Gastrocnemius medialis (tissue), 4 donors: ENCODE results near the gene CALR. TPM values are rescaled to one million over a fixed set of nuclear protein-coding genes. Genes with fewer than 3 reads are reported as not detected.
"Not testable (repeated sequence)": the region's sequence is repeated elsewhere in the genome, so short reads cannot be mapped to it uniquely, and the experiment has no call there.

Source experiments
- ATAC-seq, 2 donors: fragments of 150-250 bp; one replicate each; pipeline ENCODE4 v1.9.1; 2016
- DNase-seq, 2 donors: peaks; one replicate each; pipeline ENCODE4 v3.0.0-alpha.2; 2019
- H3K27ac ChIP-seq, 4 donors: fragments of 200-600 bp; sonication (generic); 1 replicate in 1 of 4; 2 replicates in 3 of 4; pipeline ENCODE4 v1.5.1; 2016 to 2018; ENCODE audit warnings: mild to moderate bottlenecking in 2 of 4, moderate library complexity in 1 of 4
- H3K27me3 ChIP-seq, 3 donors: fragments of 200-600 bp; sonication (generic) in 2 of 3; 1 replicate in 1 of 3; 2 replicates in 2 of 3; pipeline versions ENCODE4 v1.5.1 to v1.6.0; 2016 to 2019; ENCODE audit warnings: mild to moderate bottlenecking in 1 of 3, moderate library complexity in 1 of 3
- H3K36me3 ChIP-seq, 2 donors: fragments of 200-600 bp; sonication (generic) in 1 of 2; one replicate each; pipeline ENCODE4 v1.5.1; 2017 to 2018
- H3K4me1 ChIP-seq, 2 donors: fragments of 200-600 bp; sonication (generic) in 1 of 2; one replicate each; pipeline ENCODE4 v1.5.1; 2016 to 2017; ENCODE audit warnings: mild to moderate bottlenecking in 2 of 2
- H3K4me3 ChIP-seq, 4 donors: fragments of 200-600 bp; sonication (generic) in 3 of 4; 1 replicate in 1 of 4; 2 replicates in 3 of 4; pipeline ENCODE4 v1.5.1; 2016 to 2019; ENCODE audit warnings: mild to moderate bottlenecking in 2 of 4
- H3K9me3 ChIP-seq, 3 donors: fragments of 200-600 bp; sonication (generic) in 2 of 3; 1 replicate in 1 of 3; 2 replicates in 2 of 3; pipeline ENCODE4 v1.5.1; 2016 to 2019
- POLR2A ChIP-seq, 2 donors: fragments of 450-650 bp; IDR thresholded peaks; one replicate each; pipeline ENCODE4 v1.6.1; 2017; ENCODE audit warnings: antibody characterized with exemption in 2 of 2, mild to moderate bottlenecking in 2 of 2, moderate library complexity in 2 of 2
- in situ Hi-C, 4 donors: fragments of 200-750 bp; cut with MboI; loops; one replicate each; pipeline versions ENCODE4 v1.15.0 to v1.8.0; 2017; ENCODE audit warnings: low sequenced_read_pairs in 4 of 4
- intact Hi-C: fragments of 100-400 bp; cut with DNase I; formaldehyde crosslinking; loops from one replicate; pipeline ENCODE4 v1.15.1; 2023; ENCODE audit warnings: low total_unique reads
- total RNA-seq, 4 donors: library from RNA; depleted of rRNA; stranded (reverse); fragments of >200 nt; gene quantifications; one replicate each; pipeline versions ENCODE4 v1.1.0 to v1.2.3, GENCODE V29; 2016
- TF ChIP-seq, protein P1 (sequence below), 5 experiments: fragments of 450-650 bp in 3 of 5; fragments of 200-600 bp in 2 of 5; sonication (generic) in 2 of 5; IDR thresholded peaks in 4 of 5; conservative IDR thresholded peaks in 1 of 5; 1 replicate in 4 of 5; 2 replicates in 1 of 5; pipeline ENCODE4 v1.5.1; 2016 to 2019; ENCODE audit warnings: antibody characterized with exemption in 5 of 5, mild to moderate bottlenecking in 3 of 5, moderate library complexity in 3 of 5

The CALR gene
- total RNA-seq, 4 donors from 2014 or later: 110 to 195 (median 135) TPM

DNA sequence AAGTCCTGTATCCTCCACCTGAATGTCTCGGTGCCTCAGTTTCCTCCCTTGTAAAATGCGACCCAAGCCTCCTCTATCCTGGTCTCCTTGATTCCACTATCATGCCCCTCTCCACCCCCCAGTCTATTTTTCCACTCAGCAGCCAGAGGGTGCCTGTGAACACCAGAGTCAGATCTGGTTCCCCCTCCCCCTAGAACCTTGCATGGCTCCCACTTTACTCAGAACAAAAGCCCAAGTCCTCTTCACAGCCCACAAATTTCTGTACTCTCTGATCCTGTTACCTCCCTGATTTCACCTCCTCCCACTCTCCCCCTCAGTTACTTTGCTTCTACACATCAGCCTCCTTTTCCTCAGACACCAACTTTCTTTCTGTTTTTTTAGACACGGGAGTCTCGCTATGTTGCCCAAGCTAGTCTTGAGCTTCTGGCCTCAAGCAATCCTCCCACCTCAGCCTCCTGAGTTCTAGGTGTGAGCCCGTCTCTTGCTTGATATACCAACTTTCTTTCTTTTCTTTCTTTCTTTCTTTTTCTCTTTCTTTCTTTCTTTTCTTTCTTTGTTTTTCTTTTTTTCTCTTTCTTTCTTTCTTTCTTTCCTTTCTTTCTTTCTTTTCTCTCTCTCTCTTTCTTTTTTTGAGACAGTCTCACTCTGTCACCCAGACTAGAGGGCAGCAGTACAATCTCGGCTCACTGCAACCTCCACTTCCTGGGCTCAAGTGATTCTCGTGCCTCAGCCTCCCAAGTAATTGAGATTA, 31.8 kb downstream of the CALR start:
- no peak overlapping the region for H3K4me3 ChIP-seq
- in situ Hi-C loops: loop anchor here in 3 of 4 donors (10.0 to 25.0 kb wide), 2 partner anchors 292 to 295 kb away; no protein-coding TSS in a partner anchor

DNA sequence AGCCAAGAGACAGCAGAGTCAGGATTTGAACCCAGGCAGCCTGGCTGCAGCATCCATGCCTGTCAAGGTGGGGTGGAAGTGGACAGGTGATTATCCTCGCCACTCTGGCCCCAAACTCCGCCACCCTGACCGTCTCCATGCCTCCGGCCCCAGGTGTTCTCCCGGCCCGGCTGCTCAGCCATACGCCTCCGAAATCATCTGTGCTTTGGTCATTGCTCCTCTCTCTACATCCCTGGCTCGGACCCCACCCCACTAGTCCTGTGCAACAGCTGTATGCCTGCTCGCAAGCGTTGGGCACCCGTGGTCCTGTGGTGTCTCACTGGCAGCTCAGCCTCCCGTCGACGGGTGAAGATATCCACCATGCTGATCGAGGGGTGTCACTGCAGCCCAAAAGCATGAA, 34.8 kb downstream of the CALR start:
- peaks cover 0 to 4% of the 10 kb centered on the region in 2 donors for H3K4me1 ChIP-seq
- DNase-seq: no peak
- no peak for ATAC-seq
- TF ChIP-seq POLR2A (IDR thresholded peaks at IDR 0.05): no peak
- TF ChIP-seq, protein P1, sequence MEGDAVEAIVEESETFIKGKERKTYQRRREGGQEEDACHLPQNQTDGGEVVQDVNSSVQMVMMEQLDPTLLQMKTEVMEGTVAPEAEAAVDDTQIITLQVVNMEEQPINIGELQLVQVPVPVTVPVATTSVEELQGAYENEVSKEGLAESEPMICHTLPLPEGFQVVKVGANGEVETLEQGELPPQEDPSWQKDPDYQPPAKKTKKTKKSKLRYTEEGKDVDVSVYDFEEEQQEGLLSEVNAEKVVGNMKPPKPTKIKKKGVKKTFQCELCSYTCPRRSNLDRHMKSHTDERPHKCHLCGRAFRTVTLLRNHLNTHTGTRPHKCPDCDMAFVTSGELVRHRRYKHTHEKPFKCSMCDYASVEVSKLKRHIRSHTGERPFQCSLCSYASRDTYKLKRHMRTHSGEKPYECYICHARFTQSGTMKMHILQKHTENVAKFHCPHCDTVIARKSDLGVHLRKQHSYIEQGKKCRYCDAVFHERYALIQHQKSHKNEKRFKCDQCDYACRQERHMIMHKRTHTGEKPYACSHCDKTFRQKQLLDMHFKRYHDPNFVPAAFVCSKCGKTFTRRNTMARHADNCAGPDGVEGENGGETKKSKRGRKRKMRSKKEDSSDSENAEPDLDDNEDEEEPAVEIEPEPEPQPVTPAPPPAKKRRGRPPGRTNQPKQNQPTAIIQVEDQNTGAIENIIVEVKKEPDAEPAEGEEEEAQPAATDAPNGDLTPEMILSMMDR (IDR thresholded peaks at IDR 0.05 in 4 of 5, conservative IDR thresholded peaks at IDR 0.05 in 1 of 5): no peak
- no peaks in the 10 kb centered on the region for H3K9me3 ChIP-seq
- in situ Hi-C loops (loop anchor here in 3 of 4 donors (10.0 to 25.0 kb wide), 2 partner anchors 289 to 292 kb away; no protein-coding TSS in a partner anchor), intact Hi-C loops (no loop called here)
- no peaks in the 10 kb centered on the region for H3K27me3 ChIP-seq
- no peaks in the 10 kb centered on the region for H3K36me3 ChIP-seq
- H3K4me3 ChIP-seq: no peak overlapping the region
- no peak overlapping the region for H3K27ac ChIP-seq

More for the DNA sequence above, 31.8 kb downstream of the CALR start:
- Histone ChIP-seq H3K9me3 (no peaks in the 10 kb centered on the region), H3K4me1 (peaks cover 0 to 9% of the 10 kb centered on the region in 2 donors), H3K27ac (no peak overlapping the region), H3K27me3 (no peaks in the 10 kb centered on the region), H3K36me3 (no peaks in the 10 kb centered on the region)
- ATAC-seq (no peak), DNase-seq (no peak)
- intact Hi-C loops: no loop called here
- TF ChIP-seq, protein P1 (IDR thresholded peaks at IDR 0.05 in 4 of 5, conservative IDR thresholded peaks at IDR 0.05 in 1 of 5): no peak
- no peak for TF ChIP-seq POLR2A (IDR thresholded peaks at IDR 0.05)

DNA sequence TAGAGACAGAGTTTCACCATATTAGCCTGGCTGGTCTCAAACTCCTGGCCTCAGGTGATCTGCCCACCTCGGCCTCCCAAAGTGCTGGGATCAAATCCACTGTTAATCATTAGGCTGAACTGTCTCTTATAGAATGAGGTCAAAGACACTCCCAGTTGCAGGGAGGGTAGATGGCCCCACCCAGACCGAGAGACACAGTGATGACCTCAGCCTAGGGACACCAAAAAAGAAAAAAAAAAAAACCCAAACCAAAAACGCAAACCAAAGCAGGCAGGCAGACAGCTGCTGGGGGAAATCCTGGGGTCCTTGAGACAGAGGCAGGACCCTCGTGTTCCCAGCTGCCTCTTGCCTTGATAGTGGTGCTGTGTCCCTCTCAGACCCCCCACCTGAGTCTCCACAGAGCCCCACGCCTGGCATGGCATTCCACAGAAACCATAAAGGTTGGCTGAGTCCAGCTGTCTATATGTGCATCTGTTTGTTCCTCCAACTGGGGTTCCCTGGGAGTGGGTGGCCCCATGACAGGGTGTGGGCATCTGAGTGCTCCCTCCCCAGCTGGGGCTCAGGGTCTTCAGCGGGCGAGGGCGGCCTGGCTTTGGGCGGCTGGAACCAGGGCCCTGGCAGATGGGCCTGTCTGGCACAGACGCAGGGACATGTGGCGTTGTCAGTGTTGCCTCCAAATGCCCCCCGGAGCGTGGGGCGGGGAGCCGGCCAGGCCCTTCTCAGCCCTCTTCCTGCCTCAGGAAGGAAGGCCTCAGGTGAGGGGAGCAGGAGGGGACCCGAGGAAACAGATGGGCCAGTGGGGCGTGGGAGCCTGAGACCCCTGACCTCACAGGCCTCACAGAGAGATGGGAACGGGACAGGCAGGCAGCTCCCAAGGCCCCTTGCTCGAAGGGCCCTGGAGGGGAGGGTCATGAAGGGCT, 36.2 kb downstream of the CALR start:
- TF ChIP-seq, protein P1 (IDR thresholded peaks at IDR 0.05 in 4 of 5, conservative IDR thresholded peaks at IDR 0.05 in 1 of 5): no peak
- TF ChIP-seq POLR2A (IDR thresholded peaks at IDR 0.05): no peak
- H3K4me3 ChIP-seq: no peak overlapping the region
- no peaks in the 10 kb centered on the region for H3K9me3 ChIP-seq
- no peaks in the 10 kb centered on the region for H3K27me3 ChIP-seq
- ATAC-seq (no peak), DNase-seq (no peak)
- H3K36me3 ChIP-seq: no peaks in the 10 kb centered on the region
- peaks cover 0 to 4% of the 10 kb centered on the region in 2 donors for H3K4me1 ChIP-seq
- intact Hi-C loops: no loop called here
- H3K27ac ChIP-seq: no peak overlapping the region
- in situ Hi-C loops: loop anchor here (5.0 to 25.0 kb wide), 4 partner anchors 118 to 290 kb away; no protein-coding TSS in a partner anchor

DNA sequence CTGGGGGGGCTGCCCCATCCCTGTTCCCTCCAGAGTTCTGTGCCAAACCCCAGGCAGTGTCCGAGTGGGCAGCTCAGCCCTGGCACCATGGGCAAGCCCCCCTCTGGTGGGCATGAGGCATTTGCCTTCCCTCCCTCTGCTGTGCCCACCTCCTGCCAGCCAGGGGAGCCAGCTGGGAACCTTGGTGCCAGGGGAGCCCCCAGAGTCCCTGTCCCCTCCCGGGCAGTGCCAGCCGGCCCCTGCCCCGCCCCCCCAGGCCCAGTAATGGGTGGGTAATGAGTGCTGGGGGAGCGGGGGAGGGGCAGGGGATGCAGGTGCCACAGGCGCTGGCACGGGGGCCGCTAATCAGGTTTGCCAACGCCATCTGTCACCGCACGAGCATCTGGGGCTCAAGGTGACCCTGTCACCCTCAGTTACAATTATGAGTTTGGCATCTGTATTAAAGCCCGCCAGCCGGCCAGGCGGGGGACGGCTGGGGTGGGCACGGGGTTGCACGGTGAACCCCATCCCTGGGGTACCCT, 36.9 kb downstream of the CALR start:
- Histone ChIP-seq H3K27me3 (no peaks in the 10 kb centered on the region), H3K4me1 (no peaks in the 10 kb centered on the region), H3K4me3 (no peak overlapping the region), H3K9me3 (no peaks in the 10 kb centered on the region), H3K36me3 (no peaks in the 10 kb centered on the region), H3K27ac (no peak overlapping the region)
- ATAC-seq (no peak), DNase-seq (no peak)
- intact Hi-C loops: no loop called here
- in situ Hi-C loops: loop anchor here in 3 of 4 donors (5.0 to 10.0 kb wide), 3 partner anchors 117 to 290 kb away; no protein-coding TSS in a partner anchor
- TF ChIP-seq POLR2A (IDR thresholded peaks at IDR 0.05): no peak

DNA sequence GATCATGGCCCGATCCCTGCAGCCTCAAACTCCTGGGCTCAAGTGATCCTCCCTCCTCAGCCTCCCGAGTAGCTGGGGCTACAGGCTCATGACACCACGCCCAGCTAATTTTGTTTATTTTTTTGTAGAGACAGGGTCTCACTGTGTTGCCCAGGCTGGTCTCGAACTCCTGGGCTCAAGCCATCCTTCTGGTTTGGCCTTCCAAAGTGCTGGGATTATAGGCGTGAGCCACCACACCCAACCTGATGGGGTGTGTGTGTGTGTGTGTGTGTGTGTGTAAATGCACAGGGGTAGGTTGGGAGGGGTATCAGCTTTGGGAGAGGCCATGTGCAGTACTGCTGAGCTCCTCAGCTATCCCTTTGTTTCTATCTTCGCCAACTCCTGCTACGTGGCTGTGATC, 37.7 kb downstream of the CALR start:
- H3K36me3 ChIP-seq, H3K27ac ChIP-seq, ATAC-seq, H3K4me3 ChIP-seq, H3K9me3 ChIP-seq, intact Hi-C loops, H3K4me1 ChIP-seq, H3K27me3 ChIP-seq, DNase-seq: not testable (repeated sequence)
- in situ Hi-C loops: loop anchor here in 3 of 4 donors (5.0 to 10.0 kb wide), 3 partner anchors 116 to 289 kb away; no protein-coding TSS in a partner anchor
